OCI-LY7 (cell line): ENCODE measurements around the gene CABLES1. TPM values are rescaled to one million over a fixed set of nuclear protein-coding genes. Genes with fewer than 3 reads are reported as not detected.

Source experiments
- BruUV-seq: library from RNA; stranded (reverse); fragments of 400-500 nt; replicated peaks from 2 replicates; lab custom pipeline; 2021; lab: Mats Ljungman, UMichigan
- CTCF ChIA-PET: fragments of 300-600 bp; sonication (Branson Sonifier 250); formaldehyde crosslinking; loops from one replicate; lab custom pipeline; 2022; ENCODE audit warnings: antibody characterized with exemption; ENCODE audit not compliant: unreplicated experiment; lab: Charles Lee
- POLR2A ChIA-PET: fragments of 300-600 bp; sonication (Branson Sonifier 250); formaldehyde crosslinking; loops from one replicate; lab custom pipeline; 2022; ENCODE audit warnings: antibody characterized with exemption; lab: Charles Lee
- DNase-seq: peaks from one replicate; pipeline ENCODE4 v3.0.0-alpha.2; 2015; ENCODE audit warnings: low spot score
- H2AFZ ChIP-seq: fragments of 200-600 bp; sonication (generic), shearing (Covaris generic); 2 replicates; pipeline ENCODE4 v1.6.1; 2014; ENCODE audit warnings: mild to moderate bottlenecking, antibody characterized with exemption, low read length, moderate library complexity
- H3K27ac ChIP-seq: fragments of 200-600 bp; sonication (generic); 2 replicates; pipeline ENCODE4 v1.5.1; 2014; ENCODE audit warnings: mixed run types, low read depth, mild to moderate bottlenecking, moderate library complexity, low read length, inconsistent platforms; ENCODE audit not compliant: poor library complexity, severe bottlenecking
- H3K36me3 ChIP-seq: fragments of 200-600 bp; sonication (generic); 2 replicates; pipeline ENCODE4 v1.6.1; 2014; ENCODE audit warnings: mild to moderate bottlenecking, antibody characterized with exemption, low read length, moderate library complexity, mixed read lengths; ENCODE audit not compliant: insufficient read depth
- H3K4me1 ChIP-seq: fragments of 200-600 bp; sonication (generic); 2 replicates; pipeline ENCODE4 v1.5.1; 2014; ENCODE audit warnings: mild to moderate bottlenecking, low read length; ENCODE audit not compliant: insufficient read depth, poor library complexity, severe bottlenecking
- H3K4me2 ChIP-seq: fragments of 200-600 bp; sonication (generic); 2 replicates; pipeline ENCODE4 v1.6.1; 2014; ENCODE audit warnings: mild to moderate bottlenecking, low read length
- H3K4me3 ChIP-seq: fragments of 200-600 bp; sonication (generic); 2 replicates; pipeline ENCODE4 v1.5.1; 2014; ENCODE audit warnings: mild to moderate bottlenecking, low read depth, low read length; ENCODE audit not compliant: poor library complexity, severe bottlenecking
- H3K79me2 ChIP-seq: fragments of 200-600 bp; sonication (generic); 2 replicates; pipeline ENCODE4 v1.6.1; 2016; ENCODE audit warnings: low read depth, mild to moderate bottlenecking, low read length, moderate library complexity, mixed read lengths; ENCODE audit not compliant: insufficient read depth
- H3K9me2 ChIP-seq: fragments of 200-600 bp; sonication (generic); 2 replicates; pipeline ENCODE4 v1.6.1; 2016; ENCODE audit warnings: mild to moderate bottlenecking, low read length, mixed read lengths; ENCODE audit not compliant: insufficient read depth
- H3K9me3 ChIP-seq: fragments of 200-600 bp; sonication (generic); 2 replicates; pipeline ENCODE4 v1.6.1; 2014; ENCODE audit warnings: mild to moderate bottlenecking, mixed run types, low read length, mixed read lengths
- H4K20me1 ChIP-seq: fragments of 200-600 bp; sonication (generic); 2 replicates; pipeline ENCODE4 v1.6.1; 2014; ENCODE audit warnings: mild to moderate bottlenecking, antibody characterized with exemption, low read length, moderate library complexity, mixed read lengths; ENCODE audit not compliant: insufficient read depth
- EZH2phosphoT487 ChIP-seq: fragments of 200-600 bp; sonication (generic); IDR thresholded peaks from 2 replicates; pipeline ENCODE4 v1.6.1; 2018; ENCODE audit warnings: low read depth, borderline replicate concordance, mild to moderate bottlenecking, mixed run types, antibody characterized with exemption, low read length, moderate library complexity, mixed read lengths
- intact Hi-C: fragments of 100-400 bp; cut with micrococcal nuclease; formaldehyde crosslinking; loops from one replicate; pipeline ENCODE4 v1.10.0; 2022; ENCODE audit not compliant: unreplicated experiment
- total RNA-seq, 2 experiments: library from RNA; depleted of rRNA in 1 of 2; stranded (reverse); fragments of >200 nt in 1 of 2; shearing (Covaris generic) in 1 of 2; gene quantifications; 2 replicates each; pipeline ENCODE4 v1.2.3, GENCODE V29; 2014 to 2022
- TF ChIP-seq, protein P1 (sequence below): fragments of 200-600 bp; sonication (generic); conservative IDR thresholded peaks from 2 replicates; pipeline ENCODE4 v1.5.1; 2014; ENCODE audit warnings: mild to moderate bottlenecking, antibody characterized with exemption, low read length, moderate library complexity, mixed read lengths

The CABLES1 gene
- total RNA-seq, 2 experiments from 2014 or later, result 20.6 to 28.7 TPM

DNA sequence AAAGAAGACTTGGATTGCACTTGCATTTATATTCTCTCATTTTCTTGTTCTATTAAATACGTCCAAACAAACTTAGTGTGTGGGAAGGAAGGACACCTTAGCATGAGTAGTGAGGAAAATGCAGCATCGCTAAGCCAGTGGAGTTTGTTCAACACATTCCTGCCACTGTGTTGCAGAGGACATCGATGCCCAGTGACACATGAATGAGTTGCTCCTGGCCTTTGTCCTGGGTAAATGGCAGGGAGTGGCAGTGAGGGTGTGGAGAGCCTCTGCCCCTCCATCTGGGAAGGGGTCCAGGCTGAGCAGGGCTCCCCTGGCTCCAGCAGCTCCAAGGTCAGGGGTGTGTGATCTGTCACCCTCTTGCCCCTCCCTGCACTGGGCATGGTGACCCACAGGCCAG is 75.9 kb downstream of the CABLES1 start:
- intact Hi-C loops, result no loop called here
- no peak overlapping the region for H3K27ac ChIP-seq
- no peaks in the 10 kb centered on the region for H3K9me2 ChIP-seq
- H3K4me2 ChIP-seq, result no peak overlapping the region
- CTCF ChIA-PET, result no interaction called here
- H2AFZ ChIP-seq, result no peak overlapping the region
- POLR2A ChIA-PET, result no interaction called here
- no peaks in the 10 kb centered on the region for H3K79me2 ChIP-seq
- H3K9me3 ChIP-seq, result no peaks in the 10 kb centered on the region
- TF ChIP-seq EZH2phosphoT487, result no peak
- TF ChIP-seq, protein P1, sequence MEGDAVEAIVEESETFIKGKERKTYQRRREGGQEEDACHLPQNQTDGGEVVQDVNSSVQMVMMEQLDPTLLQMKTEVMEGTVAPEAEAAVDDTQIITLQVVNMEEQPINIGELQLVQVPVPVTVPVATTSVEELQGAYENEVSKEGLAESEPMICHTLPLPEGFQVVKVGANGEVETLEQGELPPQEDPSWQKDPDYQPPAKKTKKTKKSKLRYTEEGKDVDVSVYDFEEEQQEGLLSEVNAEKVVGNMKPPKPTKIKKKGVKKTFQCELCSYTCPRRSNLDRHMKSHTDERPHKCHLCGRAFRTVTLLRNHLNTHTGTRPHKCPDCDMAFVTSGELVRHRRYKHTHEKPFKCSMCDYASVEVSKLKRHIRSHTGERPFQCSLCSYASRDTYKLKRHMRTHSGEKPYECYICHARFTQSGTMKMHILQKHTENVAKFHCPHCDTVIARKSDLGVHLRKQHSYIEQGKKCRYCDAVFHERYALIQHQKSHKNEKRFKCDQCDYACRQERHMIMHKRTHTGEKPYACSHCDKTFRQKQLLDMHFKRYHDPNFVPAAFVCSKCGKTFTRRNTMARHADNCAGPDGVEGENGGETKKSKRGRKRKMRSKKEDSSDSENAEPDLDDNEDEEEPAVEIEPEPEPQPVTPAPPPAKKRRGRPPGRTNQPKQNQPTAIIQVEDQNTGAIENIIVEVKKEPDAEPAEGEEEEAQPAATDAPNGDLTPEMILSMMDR, result no peak
- H3K4me3 ChIP-seq, result no peak overlapping the region
- DNase-seq, result no peak
- peaks cover 65% of the 10 kb centered on the region for H3K36me3 ChIP-seq
- BruUV-seq, result no TSS peak
- peaks cover 17% of the 10 kb centered on the region for H3K4me1 ChIP-seq
- no peaks in the 10 kb centered on the region for H4K20me1 ChIP-seq

DNA sequence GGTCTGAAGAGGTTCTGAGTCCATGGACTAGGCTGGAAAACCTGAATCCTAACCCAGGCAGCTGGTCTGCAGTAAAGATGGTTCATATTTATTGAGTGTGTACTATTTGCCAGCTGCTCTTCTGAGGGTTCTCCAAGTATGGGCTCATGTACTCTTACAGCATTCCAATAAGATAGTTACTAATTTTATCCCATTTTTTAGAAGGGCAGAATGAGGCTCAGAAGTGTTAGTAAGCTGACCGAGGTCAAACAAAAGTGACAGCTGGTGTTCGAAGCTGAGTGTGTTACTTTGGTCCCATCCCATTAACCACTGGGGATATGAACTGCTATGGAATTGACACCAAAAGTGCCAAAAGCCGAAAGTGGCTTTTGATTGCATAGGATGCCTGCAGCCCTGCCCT is 76.9 kb downstream of the CABLES1 start:
- H3K4me2 ChIP-seq, result no peak overlapping the region
- DNase-seq, result no peak
- no TSS peak for BruUV-seq
- POLR2A ChIA-PET, result interaction anchor here (0.7 to 1.5 kb wide), 3 partner anchors 9 to 15 kb away, joined by 3 to 6 read pairs (median 4); no protein-coding TSS in a partner anchor
- H2AFZ ChIP-seq, result no peak overlapping the region
- TF ChIP-seq, protein P1, result no peak
- TF ChIP-seq EZH2phosphoT487, result no peak
- H3K9me3 ChIP-seq, result no peaks in the 10 kb centered on the region
- no peak overlapping the region for H3K27ac ChIP-seq
- no peaks in the 10 kb centered on the region for H4K20me1 ChIP-seq
- H3K9me2 ChIP-seq, result no peaks in the 10 kb centered on the region
- peaks cover 17% of the 10 kb centered on the region for H3K4me1 ChIP-seq
- H3K36me3 ChIP-seq, result peaks cover 59% of the 10 kb centered on the region
- CTCF ChIA-PET, result interaction anchor here (1.0 kb wide), 1 partner anchor 78 kb away, joined by 3 read pairs; no protein-coding TSS in a partner anchor
- no peak overlapping the region for H3K4me3 ChIP-seq
- intact Hi-C loops, result no loop called here
- no peaks in the 10 kb centered on the region for H3K79me2 ChIP-seq

DNA sequence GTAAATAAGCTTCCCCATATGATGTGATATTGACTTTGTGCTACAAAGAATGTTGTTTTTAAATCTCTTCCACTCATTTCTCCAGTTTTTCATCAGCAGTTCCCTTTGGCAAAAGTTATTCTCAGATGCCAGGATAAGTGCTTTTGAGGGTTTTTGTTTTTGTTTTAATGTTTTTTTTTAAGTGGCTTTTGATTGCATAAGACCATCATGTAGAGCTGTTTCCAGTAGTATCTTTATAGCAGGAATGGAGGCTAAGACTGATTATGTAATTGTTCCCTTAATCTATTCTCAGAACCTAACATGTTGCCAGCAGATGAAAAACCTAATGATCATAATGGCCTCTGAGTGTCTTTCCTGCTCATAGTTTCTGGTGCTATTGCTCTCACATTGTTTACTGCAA is 77.9 kb downstream of the CABLES1 start:
- H3K79me2 ChIP-seq, result no peaks in the 10 kb centered on the region
- peaks cover 12% of the 10 kb centered on the region for H3K4me1 ChIP-seq
- H3K4me3 ChIP-seq, result no peak overlapping the region
- no peak overlapping the region for H3K4me2 ChIP-seq
- DNase-seq, result no peak
- BruUV-seq, result no TSS peak
- POLR2A ChIA-PET, result interaction anchor here (1.0 to 1.5 kb wide), 2 partner anchors 11 to 17 kb away, joined by 3 to 6 read pairs; no protein-coding TSS in a partner anchor
- H4K20me1 ChIP-seq, result no peaks in the 10 kb centered on the region
- no peak overlapping the region for H2AFZ ChIP-seq
- TF ChIP-seq EZH2phosphoT487, result no peak
- TF ChIP-seq, protein P1, result no peak
- no peaks in the 10 kb centered on the region for H3K9me2 ChIP-seq
- H3K9me3 ChIP-seq, result no peaks in the 10 kb centered on the region
- CTCF ChIA-PET, result interaction anchor here (1.0 kb wide), 1 partner anchor 79 kb away, joined by 3 read pairs; no protein-coding TSS in a partner anchor
- peaks cover 49% of the 10 kb centered on the region for H3K36me3 ChIP-seq
- intact Hi-C loops, result no loop called here
- no peak overlapping the region for H3K27ac ChIP-seq
